Activated B cell treated with CpG ODN at 0.5 μM for 24 hours (primary cell): Measurements from ENCODE around the gene R3HDM2. TPM values are rescaled to one million over a fixed set of nuclear protein-coding genes. Genes with fewer than 3 reads are reported as not detected.
"Not testable (repeated sequence)": the region's sequence is repeated elsewhere in the genome, so short reads cannot be mapped to it uniquely, and the experiment has no call there.

Source experiments
- ATAC-seq: fragments of 200-7000 bp; cut with Tn5 transposase; one replicate; pipeline ENCODE4 v1.10.0; 2021; ENCODE audit warnings: low read depth, mild to moderate bottlenecking, moderate library complexity
- CTCF ChIA-PET: fragments of 350-600 bp; sonication (Branson Sonifier 250); formaldehyde crosslinking; loops from one replicate; lab custom pipeline; 2021; ENCODE audit warnings: antibody characterized with exemption; lab: Charles Lee
- POLR2A ChIA-PET: fragments of 350-600 bp; sonication (Branson Sonifier 250); formaldehyde crosslinking; loops from one replicate; lab custom pipeline; 2021; ENCODE audit warnings: antibody characterized with exemption; lab: Charles Lee
- DNase-seq: peaks from one replicate; pipeline ENCODE4 v3.0.0; 2022
- H3K27ac Mint-ChIP-seq: one replicate; pipeline ENCODE4 v1.8.0; 2020; ENCODE audit warnings: mixed read lengths
- H3K27me3 Mint-ChIP-seq: one replicate; pipeline ENCODE4 v1.8.0; 2021; ENCODE audit warnings: mixed read lengths
- H3K36me3 Mint-ChIP-seq: one replicate; pipeline ENCODE4 v1.8.0; 2021; ENCODE audit warnings: low read depth, mixed read lengths
- H3K4me1 Mint-ChIP-seq: one replicate; pipeline ENCODE4 v1.8.0; 2021; ENCODE audit warnings: mixed read lengths
- H3K4me3 Mint-ChIP-seq: one replicate; pipeline ENCODE4 v1.8.0; 2020; ENCODE audit warnings: mild to moderate bottlenecking, mixed read lengths
- H3K9me3 Mint-ChIP-seq: one replicate; pipeline ENCODE4 v1.8.0; 2020; ENCODE audit warnings: mixed read lengths
- intact Hi-C: fragments of 100-400 bp; cut with micrococcal nuclease; formaldehyde crosslinking; loops from one replicate; pipeline ENCODE4 v1.15.1; 2024
- total RNA-seq: library from RNA; stranded (reverse); gene quantifications from 2 replicates; pipeline ENCODE4 v1.2.3, GENCODE V29; 2022
- TF ChIP-seq, protein P1 (sequence below): fragments of 200-600 bp; IDR thresholded peaks from one replicate; pipeline ENCODE4 v1.8.0; 2022; ENCODE audit warnings: antibody characterized with exemption, mild to moderate bottlenecking

Gene R3HDM2
- total RNA-seq, 1 donor from 2014 or later = 75.6 TPM

DNA sequence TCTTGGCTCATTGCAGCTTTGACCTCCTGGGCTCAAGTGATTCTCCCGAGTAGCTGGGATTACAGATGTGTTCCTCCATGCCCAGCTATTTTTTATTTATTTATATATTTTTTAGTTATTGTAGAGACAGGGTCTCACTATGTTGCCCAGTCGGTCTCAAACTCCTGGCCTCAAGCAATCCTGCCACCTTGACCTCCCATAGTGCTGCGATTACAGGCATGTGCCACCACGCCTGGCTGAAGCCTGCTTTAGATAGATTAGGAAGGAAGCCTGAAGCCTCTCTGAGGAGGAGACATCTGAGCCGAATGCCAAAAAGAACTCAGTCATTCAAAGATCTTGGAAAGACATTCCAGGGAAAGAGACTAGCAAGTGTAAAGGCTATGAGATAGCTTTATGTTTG lies 13.9 kb upstream of the R3HDM2 start:
- Mint-ChIP-seq H3K36me3 (no peaks in the 10 kb centered on the region), H3K27me3 (peaks cover 3% of the 10 kb centered on the region), H3K4me1 (peaks cover 5% of the 10 kb centered on the region), H3K9me3 (peaks cover 5% of the 10 kb centered on the region), H3K27ac (no peak overlapping the region), H3K4me3 (no peak overlapping the region)
- ATAC-seq (no peak), DNase-seq (no peak)
- ChIA-PET POLR2A (no interaction called here), CTCF (interaction anchor here (0.7 kb wide), 1 partner anchor 180 kb away, joined by 4 read pairs; no protein-coding TSS in a partner anchor)
- TF ChIP-seq, protein P1, sequence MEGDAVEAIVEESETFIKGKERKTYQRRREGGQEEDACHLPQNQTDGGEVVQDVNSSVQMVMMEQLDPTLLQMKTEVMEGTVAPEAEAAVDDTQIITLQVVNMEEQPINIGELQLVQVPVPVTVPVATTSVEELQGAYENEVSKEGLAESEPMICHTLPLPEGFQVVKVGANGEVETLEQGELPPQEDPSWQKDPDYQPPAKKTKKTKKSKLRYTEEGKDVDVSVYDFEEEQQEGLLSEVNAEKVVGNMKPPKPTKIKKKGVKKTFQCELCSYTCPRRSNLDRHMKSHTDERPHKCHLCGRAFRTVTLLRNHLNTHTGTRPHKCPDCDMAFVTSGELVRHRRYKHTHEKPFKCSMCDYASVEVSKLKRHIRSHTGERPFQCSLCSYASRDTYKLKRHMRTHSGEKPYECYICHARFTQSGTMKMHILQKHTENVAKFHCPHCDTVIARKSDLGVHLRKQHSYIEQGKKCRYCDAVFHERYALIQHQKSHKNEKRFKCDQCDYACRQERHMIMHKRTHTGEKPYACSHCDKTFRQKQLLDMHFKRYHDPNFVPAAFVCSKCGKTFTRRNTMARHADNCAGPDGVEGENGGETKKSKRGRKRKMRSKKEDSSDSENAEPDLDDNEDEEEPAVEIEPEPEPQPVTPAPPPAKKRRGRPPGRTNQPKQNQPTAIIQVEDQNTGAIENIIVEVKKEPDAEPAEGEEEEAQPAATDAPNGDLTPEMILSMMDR = no peak
- intact Hi-C loops = no loop called here

DNA sequence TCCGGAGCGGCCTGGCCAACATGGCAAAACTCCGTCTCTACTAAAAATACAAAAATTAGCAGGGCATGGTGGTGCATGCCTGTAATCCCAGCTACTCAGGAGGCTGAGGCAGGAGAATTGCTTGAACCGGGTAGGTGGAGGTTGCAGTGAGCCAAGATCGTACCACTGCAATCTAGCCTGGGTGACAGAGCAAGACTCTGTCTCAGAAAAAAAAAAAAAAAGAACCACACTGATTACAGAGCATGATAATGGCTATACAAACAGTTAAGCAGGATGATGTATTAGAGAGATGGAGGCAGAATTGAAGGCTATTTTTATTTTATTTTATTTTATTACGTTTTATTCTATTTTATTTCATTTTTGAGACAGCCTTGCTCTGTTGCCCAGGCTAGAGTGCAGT lies 13.5 kb upstream of the R3HDM2 start:
- H3K27ac Mint-ChIP-seq, intact Hi-C loops, H3K9me3 Mint-ChIP-seq, H3K36me3 Mint-ChIP-seq, ATAC-seq, H3K4me3 Mint-ChIP-seq, H3K27me3 Mint-ChIP-seq, DNase-seq, H3K4me1 Mint-ChIP-seq: not testable (repeated sequence)
- POLR2A ChIA-PET = interaction anchor here (0.6 kb wide), 1 partner anchor 231 kb away, joined by 3 read pairs; no protein-coding TSS in a partner anchor
- CTCF ChIA-PET = interaction anchor here (0.7 kb wide), 1 partner anchor 179 kb away, joined by 4 read pairs; no protein-coding TSS in a partner anchor

DNA sequence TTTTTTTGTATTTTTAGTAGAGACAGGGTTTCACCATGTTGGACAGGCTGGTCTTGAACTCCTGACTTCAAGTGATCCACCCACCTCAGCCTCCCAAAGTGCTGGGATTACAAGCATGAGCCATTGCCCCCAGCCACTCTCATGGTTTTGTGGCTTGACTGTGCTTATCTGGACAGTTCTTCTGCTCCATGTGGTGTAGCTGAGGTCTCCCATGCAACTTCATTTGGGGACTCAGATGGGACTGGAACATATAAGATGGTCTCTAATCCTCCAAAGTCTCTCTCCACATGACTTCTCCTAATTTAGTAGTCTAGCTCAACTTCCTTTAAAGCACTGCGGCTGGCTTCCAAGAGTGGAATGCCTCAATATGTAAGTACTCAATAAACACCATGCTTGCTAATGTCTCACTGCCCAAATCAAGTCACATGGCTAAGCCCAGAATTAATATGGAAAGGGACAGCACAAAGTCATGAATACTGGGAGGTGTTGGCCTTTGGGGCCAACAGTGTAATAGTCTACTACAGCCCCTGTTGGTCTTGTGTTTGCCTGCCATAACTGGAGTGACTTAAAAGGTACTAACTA lies 11.1 kb upstream of the R3HDM2 start:
- CTCF ChIA-PET = no interaction called here
- Mint-ChIP-seq H3K4me3 (no peak overlapping the region), H3K36me3 (no peaks in the 10 kb centered on the region), H3K4me1 (peaks cover 5% of the 10 kb centered on the region), H3K27me3 (peaks cover 3% of the 10 kb centered on the region), H3K9me3 (peaks cover 5% of the 10 kb centered on the region), H3K27ac (no peak overlapping the region)
- no peak for DNase-seq
- TF ChIP-seq, protein P1 = no peak
- no peak for ATAC-seq
- POLR2A ChIA-PET = no interaction called here
- intact Hi-C loops = no loop called here

DNA sequence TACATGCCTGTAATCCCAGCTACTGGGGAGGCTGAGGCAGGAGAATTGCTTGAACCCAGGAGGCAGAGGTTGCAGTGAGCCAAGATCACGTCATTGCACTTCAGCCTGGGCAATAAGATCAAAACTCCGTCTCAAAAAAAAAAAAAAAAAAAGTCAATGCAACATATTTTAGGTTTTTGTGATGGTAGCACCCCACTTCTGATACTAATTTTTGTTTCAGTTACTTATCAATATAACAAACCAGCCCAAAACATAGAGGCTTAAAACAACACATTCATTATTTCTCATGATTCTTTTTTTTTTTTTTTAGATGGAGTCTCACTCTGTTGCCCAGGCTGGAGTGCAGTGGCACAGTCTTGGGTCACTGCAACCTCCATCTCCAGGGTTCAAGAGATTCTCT lies 10.6 kb upstream of the R3HDM2 start:
- ATAC-seq, intact Hi-C loops, H3K4me3 Mint-ChIP-seq, H3K27me3 Mint-ChIP-seq, H3K27ac Mint-ChIP-seq, H3K4me1 Mint-ChIP-seq, DNase-seq, POLR2A ChIA-PET, H3K36me3 Mint-ChIP-seq, CTCF ChIA-PET, H3K9me3 Mint-ChIP-seq: not testable (repeated sequence)

DNA sequence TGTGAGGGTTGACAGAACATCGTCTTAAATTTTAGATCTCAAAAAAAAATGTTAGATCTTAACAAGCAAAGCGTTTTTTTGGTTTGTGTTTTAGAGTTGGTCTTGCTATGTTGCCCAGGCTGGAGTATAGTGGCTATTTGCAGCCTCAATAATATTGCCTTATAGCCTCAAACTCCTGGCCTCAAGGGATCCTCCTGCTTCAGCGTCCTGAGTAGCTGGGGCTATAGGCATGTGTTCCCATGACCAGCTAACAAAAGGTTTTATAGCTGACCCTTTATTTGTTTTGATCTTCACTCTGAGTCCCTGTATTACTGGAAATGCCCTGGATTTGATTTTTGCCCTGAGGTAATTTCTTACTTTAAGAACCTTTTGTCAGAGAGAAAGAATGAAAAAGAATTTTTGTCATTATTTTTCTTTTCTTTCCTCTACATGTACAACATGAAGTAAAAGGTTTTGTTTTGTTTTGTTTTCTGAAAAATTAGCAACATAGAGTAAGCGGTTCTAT lies 9.0 kb upstream of the R3HDM2 start:
- no peaks in the 10 kb centered on the region for H3K36me3 Mint-ChIP-seq
- H3K4me1 Mint-ChIP-seq = no peaks in the 10 kb centered on the region
- no peak for ATAC-seq
- H3K27me3 Mint-ChIP-seq = peaks cover 3% of the 10 kb centered on the region
- no peak overlapping the region for H3K27ac Mint-ChIP-seq
- intact Hi-C loops = loop anchor here (10.0 kb wide), 1 partner anchor 755 kb away; the partner anchor contains the start of gene PTGES3
- H3K4me3 Mint-ChIP-seq = no peak overlapping the region
- CTCF ChIA-PET = interaction anchor here (0.6 to 0.7 kb wide), 2 partner anchors 12 to 22 kb away, joined by 3 read pairs; no protein-coding TSS in a partner anchor
- DNase-seq = no peak
- TF ChIP-seq, protein P1 = no peak
- POLR2A ChIA-PET = interaction anchor here (0.7 kb wide), 1 partner anchor 21 kb away, joined by 7 read pairs; no protein-coding TSS in a partner anchor
- H3K9me3 Mint-ChIP-seq = peaks cover 5% of the 10 kb centered on the region

DNA sequence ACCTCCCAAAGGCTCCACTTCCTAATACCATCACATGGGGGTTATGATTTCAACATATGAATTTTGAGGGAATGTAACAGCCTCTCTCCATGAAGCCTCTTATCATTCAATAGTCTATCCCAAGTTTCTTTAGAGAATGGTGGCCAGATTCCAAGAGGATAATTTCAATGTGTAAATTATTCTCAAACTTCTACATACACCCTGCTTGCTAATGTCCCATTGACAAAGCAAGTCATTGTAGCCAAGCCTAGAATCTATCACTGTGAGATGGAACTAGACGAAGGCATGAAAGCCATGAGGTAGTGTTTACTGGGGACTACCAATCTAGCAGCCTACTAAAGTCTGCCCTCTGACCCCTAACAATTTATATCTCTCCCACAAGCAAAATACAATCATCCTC lies 7.6 kb upstream of the R3HDM2 start:
- Mint-ChIP-seq H3K36me3 (no peaks in the 10 kb centered on the region), H3K4me3 (no peak overlapping the region), H3K27ac (no peak overlapping the region), H3K27me3 (peaks cover 3% of the 10 kb centered on the region), H3K9me3 (peaks cover 5% of the 10 kb centered on the region), H3K4me1 (no peaks in the 10 kb centered on the region)
- TF ChIP-seq, protein P1 = no peak
- ChIA-PET CTCF (no interaction called here), POLR2A (interaction anchor here (0.6 kb wide), 1 partner anchor 1273 kb away, joined by 3 read pairs; no protein-coding TSS in a partner anchor)
- intact Hi-C loops = loop anchor here (10.0 kb wide), 1 partner anchor 754 kb away; the partner anchor contains the start of gene PTGES3
- DNase-seq (no peak), ATAC-seq (no peak)
